H54 (cell line): ENCODE measurements around the gene PNPLA6.

ENCODE experiments used
- DNase-seq: peaks from one replicate; pipeline ENCODE4 v3.0.0; 2011; ENCODE audit warnings: low spot score, mixed read lengths; ENCODE audit not compliant: insufficient read length
- FAIRE-seq: peaks from 3 replicates; lab custom pipeline; 2011; peaks lifted over from hg19 to GRCh38; lab: Jason Lieb, UNC
- POLR2A ChIP-seq: IDR thresholded peaks from 2 replicates; pipeline ENCODE4 v1.6.1; 2011; ENCODE audit warnings: low read depth, mild to moderate bottlenecking, low read length

Gene PNPLA6

GRCh38 chr19:7602240-7602934 is 66.9 kb downstream of the PNPLA6 start:
- no peak for DNase-seq
- no peak for FAIRE-seq

GRCh38 chr19:7602935-7603497 is 67.5 kb downstream of the PNPLA6 start:
- FAIRE-seq: no peak
- no peak for TF ChIP-seq POLR2A

More at GRCh38 chr19:7602240-7602934, 66.9 kb downstream of the PNPLA6 start:
- TF ChIP-seq POLR2A: no peak

GRCh38 chr19:7603919-7604318 is 68.4 kb downstream of the PNPLA6 start:
- DNase-seq: no peak
- no peak for TF ChIP-seq POLR2A
- FAIRE-seq: no peak

More at GRCh38 chr19:7602935-7603497, 67.5 kb downstream of the PNPLA6 start:
- no peak for DNase-seq

- peak; percentile 90 for DNase-seq
- no peak for TF ChIP-seq POLR2A
- peak; percentile 81 for FAIRE-seq
Observed at GRCh38 chr19:7605490-7606222, 70.1 kb downstream of the PNPLA6 start.

- no peak for DNase-seq
Observed at GRCh38 chr19:7606289-7606688, 70.8 kb downstream of the PNPLA6 start.

GRCh38 chr19:7607212-7607873 is 71.8 kb downstream of the PNPLA6 start:
- no peak for FAIRE-seq
- TF ChIP-seq POLR2A: no peak
- DNase-seq: no peak

More at GRCh38 chr19:7606289-7606688, 70.8 kb downstream of the PNPLA6 start:
- FAIRE-seq: no peak
- no peak for TF ChIP-seq POLR2A

GRCh38 chr19:7607874-7608560 is 72.5 kb downstream of the PNPLA6 start:
- TF ChIP-seq POLR2A: no peak
- FAIRE-seq (no peak), DNase-seq (no peak)

- DNase-seq (no peak), FAIRE-seq (no peak)
- no peak for TF ChIP-seq POLR2A
Observed at GRCh38 chr19:7610491-7611240, 75.1 kb downstream of the PNPLA6 start.
